Neural progenitor cell (in vitro differentiated cells): ENCODE results near the gene UBXN11.

Experiments
- CTCF ChIP-seq: fragments of 200-600 bp; sonication (generic); IDR thresholded peaks from 2 replicates; pipeline ENCODE4 v1.5.1; 2017; ENCODE audit warnings: antibody characterized with exemption, mild to moderate bottlenecking
- EZH2 ChIP-seq: fragments of 200-600 bp; sonication (generic); IDR thresholded peaks from 2 replicates; pipeline ENCODE4 v1.6.1; 2017; ENCODE audit warnings: antibody characterized with exemption, mild to moderate bottlenecking, moderate library complexity
- EZH2phosphoT487 ChIP-seq: fragments of 200-600 bp; sonication (generic); IDR thresholded peaks from 2 replicates; pipeline ENCODE4 v1.6.1; 2017; ENCODE audit warnings: antibody characterized with exemption

GRCh38 chr1:26275580-26276431 lies 30.6 kb downstream of the UBXN11 start:
- TF ChIP-seq CTCF (peak; percentile 62), EZH2 (no peak), EZH2phosphoT487 (no peak)
